Peyer's patch (tissue), 4 donors: ENCODE measurements around the gene NFKBIE. TPM values are rescaled to one million over a fixed set of nuclear protein-coding genes. Genes with fewer than 3 reads are reported as not detected.

Source experiments
- DNase-seq, 3 donors: peaks; one replicate each; pipeline ENCODE4 v3.0.0-alpha.2; 2017 to 2019
- H3K27ac ChIP-seq, 4 donors: fragments of 200-600 bp; sonication (generic); one replicate each; pipeline ENCODE4 v1.5.1; 2016 to 2019
- H3K27me3 ChIP-seq, 2 donors: fragments of 200-600 bp; sonication (generic); one replicate each; pipeline ENCODE4 v1.5.1; 2019
- H3K36me3 ChIP-seq, 3 donors: fragments of 200-600 bp; sonication (generic); one replicate each; pipeline ENCODE4 v1.5.1; 2016 to 2019
- H3K4me1 ChIP-seq, 4 donors: fragments of 200-600 bp; sonication (generic); one replicate each; pipeline ENCODE4 v1.5.1; 2016 to 2019
- H3K4me3 ChIP-seq, 4 donors: fragments of 200-600 bp; sonication (generic); 1 replicate in 3 of 4; 2 replicates in 1 of 4; pipeline ENCODE4 v1.5.1; 2016 to 2019; ENCODE audit warnings: mild to moderate bottlenecking in 1 of 4
- H3K9me3 ChIP-seq, 4 donors: fragments of 200-600 bp; sonication (generic); one replicate each; pipeline ENCODE4 v1.5.1; 2016 to 2019; ENCODE audit warnings: mild to moderate bottlenecking in 1 of 4
- CTCF ChIP-seq, 6 experiments: fragments of 450-650 bp in 4 of 6; fragments of 200-600 bp in 2 of 6; sonication (generic) in 1 of 6; IDR thresholded peaks; one replicate each; pipeline ENCODE4 v1.5.1; 2017 to 2019; ENCODE audit warnings: antibody characterized with exemption in 6 of 6, mild to moderate bottlenecking in 3 of 6, moderate library complexity in 1 of 6
- POLR2A ChIP-seq, 2 donors: fragments of 450-650 bp; IDR thresholded peaks; one replicate each; pipeline ENCODE4 v1.5.1; 2017; ENCODE audit warnings: antibody characterized with exemption in 2 of 2, mild to moderate bottlenecking in 2 of 2, moderate library complexity in 2 of 2
- total RNA-seq, 4 donors: library from RNA; depleted of rRNA; stranded (reverse); fragments of >200 nt; gene quantifications; one replicate each; pipeline ENCODE4 v1.1.0, GENCODE V29; 2016

The NFKBIE gene
- total RNA-seq, 4 donors from 2014 or later = 16.9 to 36.3 (median 24.9) TPM

- H3K27ac ChIP-seq = no peak overlapping the region
- H3K9me3 ChIP-seq = no peaks in the 10 kb centered on the region
- peak; percentile 59 to 85 (median 66) for DNase-seq
- TF ChIP-seq CTCF (IDR thresholded peaks at IDR 0.05) = peak; percentile 74 to 92 (median 90)
- no peak for TF ChIP-seq POLR2A (IDR thresholded peaks at IDR 0.05)
- no peak overlapping the region for H3K4me3 ChIP-seq
- H3K27me3 ChIP-seq = peaks cover 0 to 19% of the 10 kb centered on the region in 2 donors
- peaks cover 0 to 26% (median 8%) of the 10 kb centered on the region in 4 donors for H3K4me1 ChIP-seq
- no peaks in the 10 kb centered on the region for H3K36me3 ChIP-seq
These were observed 2.8 kb upstream of the NFKBIE start for GRCh38 chr6:44268095-44268628.

GRCh38 chr6:44267252-44267651 lies 1.9 kb upstream of the NFKBIE start:
- H3K27me3 ChIP-seq = peaks cover 0 to 19% of the 10 kb centered on the region in 2 donors
- H3K4me1 ChIP-seq = peaks cover 7 to 35% (median 12%) of the 10 kb centered on the region in 4 donors
- no peaks in the 10 kb centered on the region for H3K36me3 ChIP-seq
- H3K27ac ChIP-seq = no peak overlapping the region
- no peak overlapping the region for H3K4me3 ChIP-seq
- TF ChIP-seq CTCF (IDR thresholded peaks at IDR 0.05) = no peak
- no peak for TF ChIP-seq POLR2A (IDR thresholded peaks at IDR 0.05)
- H3K9me3 ChIP-seq = no peaks in the 10 kb centered on the region
- peak in 1 of 3 donors; percentile 26 for DNase-seq

GRCh38 chr6:44266347-44266746 lies 996 bp upstream of the NFKBIE start:
- H3K9me3 ChIP-seq = no peaks in the 10 kb centered on the region
- H3K27ac ChIP-seq = peak overlapping the region in 2 of 4 donors; percentile 79 to 99
- no peak for TF ChIP-seq CTCF (IDR thresholded peaks at IDR 0.05)
- TF ChIP-seq POLR2A (IDR thresholded peaks at IDR 0.05) = no peak
- H3K36me3 ChIP-seq = peaks cover 0 to 3% (median 0%) of the 10 kb centered on the region in 3 donors
- no peak overlapping the region for H3K4me3 ChIP-seq
- H3K4me1 ChIP-seq = peaks cover 10 to 39% (median 12%) of the 10 kb centered on the region in 4 donors
- peaks cover 0 to 16% of the 10 kb centered on the region in 2 donors for H3K27me3 ChIP-seq
- peak in 2 of 3 donors; percentile 23 to 45 for DNase-seq

- peak overlapping the region; percentile 69 to 83 (median 74) for H3K4me3 ChIP-seq
- DNase-seq = peak in 1 of 3 donors; percentile 21
- peaks cover 10 to 39% (median 12%) of the 10 kb centered on the region in 4 donors for H3K4me1 ChIP-seq
- H3K27me3 ChIP-seq = peaks cover 0 to 11% of the 10 kb centered on the region in 2 donors
- peaks cover 0 to 4% (median 0%) of the 10 kb centered on the region in 3 donors for H3K36me3 ChIP-seq
- H3K27ac ChIP-seq = peak overlapping the region; percentile 79 to 99 (median 86)
- TF ChIP-seq CTCF (IDR thresholded peaks at IDR 0.05) (no peak), POLR2A (IDR thresholded peaks at IDR 0.05) (no peak)
- no peaks in the 10 kb centered on the region for H3K9me3 ChIP-seq
These were observed 427 bp upstream of the NFKBIE start for GRCh38 chr6:44265722-44266233.

- peak overlapping the region; percentile 79 to 99 (median 86) for H3K27ac ChIP-seq
- no peak for TF ChIP-seq POLR2A (IDR thresholded peaks at IDR 0.05)
- peak in 1 of 6 experiments; percentile 11 for TF ChIP-seq CTCF (IDR thresholded peaks at IDR 0.05)
- DNase-seq = peak; percentile 61 to 87 (median 82)
- H3K27me3 ChIP-seq = no peaks in the 10 kb centered on the region
- H3K36me3 ChIP-seq = peaks cover 0 to 15% (median 0%) of the 10 kb centered on the region in 3 donors
- no peaks in the 10 kb centered on the region for H3K9me3 ChIP-seq
- peak overlapping the region; percentile 69 to 83 (median 74) for H3K4me3 ChIP-seq
- H3K4me1 ChIP-seq = peaks cover 10 to 30% (median 15%) of the 10 kb centered on the region in 4 donors
These were observed 971 bp downstream of the NFKBIE start for GRCh38 chr6:44264154-44265006.
